Measurements from ENCODE around the gene RAB1A. TPM values are rescaled to one million over a fixed set of nuclear protein-coding genes. Genes with fewer than 3 reads are reported as not detected.

RAB1A gene
- total and polyA plus RNA-seq, 2 of the 13 experiments (the other 11 are each of a cell fraction or from before 2014, with no cell fraction given), result 206 to 226 TPM

GRCh38 chr2:65056215-65057053 lies 73.5 kb downstream of the RAB1A start, which contains the start of gene CEP68 (continued):
- TF ChIP-seq RFXAP (CRISPR knock-in tag; IDR thresholded peaks at IDR 0.05; ENCODE audit: borderline replicate concordance) (peak; percentile 85), SATB2 (CRISPR knock-in tag; IDR thresholded peaks at IDR 0.05) (peak; percentile 93), SMAD9 (CRISPR knock-in tag; IDR thresholded peaks at IDR 0.05) (no peak), ISL2 (CRISPR knock-in tag; IDR thresholded peaks at IDR 0.05) (peak; percentile 42; the same call in 1 of the 2 replicates), HMGA1 (CRISPR knock-in tag; conservative IDR thresholded peaks at IDR 0.05) (no peak), HDAC6 (IDR thresholded peaks at IDR 0.05; ENCODE audit: low read depth, low read length) (no peak), ZUFSP (CRISPR knock-in tag; IDR thresholded peaks at IDR 0.05; ENCODE audit: borderline replicate concordance) (no peak), BATF2 (CRISPR knock-in tag; IDR thresholded peaks at IDR 0.05) (peak; percentile 90), CREB1 (IDR thresholded peaks at IDR 0.05) (peak; percentile 73), CREB1 (CRISPR knock-in tag; IDR thresholded peaks at IDR 0.05) (no peak), ZFY (CRISPR knock-in tag; IDR thresholded peaks at IDR 0.05) (peak; percentile 99), ZNF383 (CRISPR knock-in tag; IDR thresholded peaks at IDR 0.05; ENCODE audit: borderline replicate concordance) (no peak; the same call in 1 of the 2 replicates), ZNF33A (CRISPR knock-in tag; IDR thresholded peaks at IDR 0.05; ENCODE audit: borderline replicate concordance) (no peak), DMTF1 (CRISPR knock-in tag; IDR thresholded peaks at IDR 0.05) (no peak; the same call in 1 of the 2 replicates), SALL1 (CRISPR knock-in tag; IDR thresholded peaks at IDR 0.05) (peak; percentile 92), ZNF616 (CRISPR knock-in tag; IDR thresholded peaks at IDR 0.05; ENCODE audit: low read depth) (peak; percentile 91), ZHX1 (CRISPR knock-in tag; IDR thresholded peaks at IDR 0.05; ENCODE audit: low read depth) (peak; percentile 66; the same call in 1 of the 2 replicates), ZNF761 (CRISPR knock-in tag; conservative IDR thresholded peaks at IDR 0.05) (peak; percentile 96; the same call in 1 of the 2 replicates), EHMT2 (IDR thresholded peaks at IDR 0.05; ENCODE audit: borderline replicate concordance, low read depth, low read length) (no peak), CBFB (CRISPR knock-in tag; IDR thresholded peaks at IDR 0.05) (peak; percentile 96), NCOA5 (CRISPR knock-in tag; IDR thresholded peaks at IDR 0.05) (no peak), ZNF576 (CRISPR knock-in tag; IDR thresholded peaks at IDR 0.05) (no peak)
